Myometrial cell (primary cell): Measurements from ENCODE around the gene MAGED2. TPM values are rescaled to one million over a fixed set of nuclear protein-coding genes. Genes with fewer than 3 reads are reported as not detected.

Experiments used
- total RNA-seq: library from RNA; depleted of rRNA; stranded (reverse); fragments of >200 nt; gene quantifications from 2 replicates; pipeline ENCODE4 v1.2.3, GENCODE V29; 2015

Gene MAGED2
- 259 and 268 TPM in 2 replicates for total RNA-seq

GRCh38 chrX:54807524-54808108 lies at the start of gene MAGED2:
Gene MAGED2 (plus strand): TSS chrX:54807745. CDS start chrX:54809332, 1,587 bp downstream.

GRCh38 chrX:54798137-54798536 lies 9.4 kb upstream of the MAGED2 start, which contains the start of gene ITIH6:
Gene ITIH6 (minus strand): TSS chrX:54798255. CDS start chrX:54798210, 45 bp downstream.

Other genes starting within 250 kb of the MAGED2 start
- not detected in 2 replicates for gene ITIH6, start 9.5 kb upstream of the MAGED2 start, total RNA-seq
- gene TRO, start 113.1 kb downstream of the MAGED2 start, total RNA-seq: 5.8 and 20.7 TPM in 2 replicates
- gene PFKFB1, start 186.4 kb downstream of the MAGED2 start, total RNA-seq: 0.18 TPM in 1 of 2 replicates, not detected in the other
- gene APEX2, start 192.6 kb downstream of the MAGED2 start, total RNA-seq: 12.1 and 21.3 TPM in 2 replicates
- not detected in 2 replicates for gene ALAS2, start 223.2 kb downstream of the MAGED2 start, total RNA-seq